HG02642 (cell line): ENCODE results near the gene FTCD.
"Not testable (repeated sequence)": the region's sequence is repeated elsewhere in the genome, so short reads cannot be mapped to it uniquely, and the experiment has no call there.

Experiments
- ATAC-seq: cut with Tn5 transposase; IDR thresholded peaks from one replicate; pipeline ENCODE4 v1.9.1; 2021; ENCODE audit warnings: mild to moderate bottlenecking; ENCODE audit not compliant: unreplicated experiment, poor library complexity

The FTCD gene

GRCh38 chr21:46141767-46142581 lies 13.4 kb downstream of the FTCD start:
- no peak for ATAC-seq

GRCh38 chr21:46140352-46141003 lies 14.9 kb downstream of the FTCD start:
- not testable (repeated sequence) for ATAC-seq

DNA sequence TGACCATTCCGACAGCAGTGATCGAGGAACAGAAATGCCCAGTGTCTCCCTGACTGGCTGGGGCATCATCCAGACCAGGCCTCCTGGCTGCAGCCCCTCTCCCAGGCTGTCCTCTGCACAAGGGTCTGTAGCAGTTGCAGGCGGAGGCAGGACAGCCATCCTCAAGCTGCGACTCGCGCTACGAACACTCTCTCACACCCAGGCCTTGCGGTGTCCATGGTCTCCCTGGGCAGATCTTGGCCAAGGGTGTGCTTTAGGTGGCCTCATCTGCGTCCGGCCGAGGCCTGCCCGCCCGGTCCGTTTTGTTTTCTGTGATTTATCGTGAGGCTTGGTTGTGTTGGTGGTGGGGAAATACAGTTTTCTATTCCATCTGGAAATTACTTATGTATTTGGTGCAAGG lies 15.7 kb downstream of the FTCD start:
- ATAC-seq, result no peak

GRCh38 chr21:46138383-46138970 lies 16.9 kb downstream of the FTCD start:
- no peak for ATAC-seq

DNA sequence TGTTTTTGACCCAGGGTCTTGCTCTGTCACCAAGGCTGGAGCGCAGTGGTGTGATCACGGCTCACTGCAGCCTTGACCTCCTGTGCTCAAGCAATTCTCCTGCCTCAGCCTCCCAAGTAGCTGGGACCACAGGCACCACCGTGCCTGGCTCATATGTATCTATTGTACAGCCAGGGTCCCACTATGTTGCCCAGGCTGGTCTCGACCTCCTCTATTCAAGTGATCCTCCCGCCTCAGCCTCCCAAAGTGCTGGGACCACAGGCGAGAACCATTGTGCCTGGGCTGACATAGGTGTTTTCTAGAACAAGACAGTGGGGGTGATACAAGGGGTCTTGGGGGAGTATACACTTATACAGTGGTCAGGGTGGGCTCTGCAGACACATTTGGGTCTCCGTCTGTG lies 17.5 kb downstream of the FTCD start:
- no peak for ATAC-seq

DNA sequence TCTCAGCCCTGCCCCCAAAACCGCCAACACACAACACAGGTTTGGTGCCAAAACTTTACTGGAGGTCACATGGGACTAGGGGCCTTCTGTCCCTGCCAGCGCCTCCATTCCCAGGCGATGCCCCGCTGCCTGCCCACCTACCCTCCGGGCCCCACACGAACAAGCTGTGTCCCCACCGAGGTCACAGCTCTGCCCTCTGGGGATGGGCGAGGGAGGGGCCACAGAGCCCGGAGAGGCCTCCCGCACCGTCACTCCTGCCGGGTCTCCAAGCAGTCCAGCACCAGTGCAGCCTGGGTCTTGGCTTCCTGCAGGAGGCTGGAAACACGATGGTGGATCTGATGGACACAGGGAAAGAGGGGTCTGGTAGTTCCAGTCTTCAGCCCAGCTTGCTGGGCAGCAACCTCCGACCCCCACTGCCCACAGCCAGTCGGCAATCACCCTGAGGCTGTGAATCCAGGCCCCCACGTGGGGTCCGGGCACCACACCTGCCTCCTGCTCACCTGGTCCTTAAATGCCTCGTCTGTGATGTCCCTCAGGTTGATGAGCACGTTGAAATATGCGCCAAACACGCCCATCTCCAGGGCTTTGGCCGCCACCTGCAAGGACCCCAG lies 18.5 kb downstream of the FTCD start:
- ATAC-seq, result no peak

- no peak for ATAC-seq
These were observed 19.5 kb downstream of the FTCD start for GRCh38 chr21:46135782-46136395.

DNA sequence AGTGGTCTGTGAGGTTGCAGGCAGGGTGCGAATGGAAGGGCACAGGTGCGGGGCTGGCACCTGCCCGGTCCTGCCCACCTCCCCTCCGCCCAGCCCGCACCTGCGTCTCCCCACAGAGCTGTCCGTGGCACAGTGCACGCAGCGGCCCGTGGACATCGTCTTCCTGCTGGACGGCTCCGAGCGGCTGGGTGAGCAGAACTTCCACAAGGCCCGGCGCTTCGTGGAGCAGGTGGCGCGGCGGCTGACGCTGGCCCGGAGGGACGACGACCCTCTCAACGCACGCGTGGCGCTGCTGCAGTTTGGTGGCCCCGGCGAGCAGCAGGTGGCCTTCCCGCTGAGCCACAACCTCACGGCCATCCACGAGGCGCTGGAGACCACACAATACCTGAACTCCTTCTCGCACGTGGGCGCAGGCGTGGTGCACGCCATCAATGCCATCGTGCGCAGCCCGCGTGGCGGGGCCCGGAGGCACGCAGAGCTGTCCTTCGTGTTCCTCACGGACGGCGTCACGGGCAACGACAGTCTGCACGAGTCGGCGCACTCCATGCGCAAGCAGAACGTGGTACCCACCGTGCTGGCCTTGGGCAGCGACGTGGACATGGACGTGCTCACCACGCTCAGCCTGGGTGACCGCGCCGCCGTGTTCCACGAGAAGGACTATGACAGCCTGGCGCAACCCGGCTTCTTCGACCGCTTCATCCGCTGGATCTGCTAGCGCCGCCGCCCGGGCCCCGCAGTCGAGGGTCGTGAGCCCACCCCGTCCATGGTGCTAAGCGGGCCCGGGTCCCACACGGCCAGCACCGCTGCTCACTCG lies 23.3 kb downstream of the FTCD start:
- no peak for ATAC-seq

DNA sequence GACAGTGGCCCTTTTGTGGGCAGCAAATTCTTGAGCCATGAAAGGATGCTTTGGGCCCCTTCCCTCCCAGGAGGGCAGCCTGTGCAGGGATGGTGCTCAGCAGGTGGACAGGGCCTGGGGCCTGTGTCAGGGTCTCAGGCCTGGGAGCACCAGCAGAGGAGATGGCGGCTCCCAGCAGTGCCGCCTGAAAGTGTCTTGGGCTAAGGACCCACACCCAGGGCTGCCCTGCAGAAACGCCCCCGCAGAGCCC lies 23.9 kb downstream of the FTCD start:
- no peak for ATAC-seq

GRCh38 chr21:46130831-46131587 lies 24.4 kb downstream of the FTCD start:
- ATAC-seq, result no peak

- no peak for ATAC-seq
These were observed 25.3 kb downstream of the FTCD start for GRCh38 chr21:46129846-46130651.

GRCh38 chr21:46128933-46129571 lies 26.3 kb downstream of the FTCD start:
- ATAC-seq, result no peak

- no peak for ATAC-seq
These were observed 27.1 kb downstream of the FTCD start for GRCh38 chr21:46128106-46128932.

DNA sequence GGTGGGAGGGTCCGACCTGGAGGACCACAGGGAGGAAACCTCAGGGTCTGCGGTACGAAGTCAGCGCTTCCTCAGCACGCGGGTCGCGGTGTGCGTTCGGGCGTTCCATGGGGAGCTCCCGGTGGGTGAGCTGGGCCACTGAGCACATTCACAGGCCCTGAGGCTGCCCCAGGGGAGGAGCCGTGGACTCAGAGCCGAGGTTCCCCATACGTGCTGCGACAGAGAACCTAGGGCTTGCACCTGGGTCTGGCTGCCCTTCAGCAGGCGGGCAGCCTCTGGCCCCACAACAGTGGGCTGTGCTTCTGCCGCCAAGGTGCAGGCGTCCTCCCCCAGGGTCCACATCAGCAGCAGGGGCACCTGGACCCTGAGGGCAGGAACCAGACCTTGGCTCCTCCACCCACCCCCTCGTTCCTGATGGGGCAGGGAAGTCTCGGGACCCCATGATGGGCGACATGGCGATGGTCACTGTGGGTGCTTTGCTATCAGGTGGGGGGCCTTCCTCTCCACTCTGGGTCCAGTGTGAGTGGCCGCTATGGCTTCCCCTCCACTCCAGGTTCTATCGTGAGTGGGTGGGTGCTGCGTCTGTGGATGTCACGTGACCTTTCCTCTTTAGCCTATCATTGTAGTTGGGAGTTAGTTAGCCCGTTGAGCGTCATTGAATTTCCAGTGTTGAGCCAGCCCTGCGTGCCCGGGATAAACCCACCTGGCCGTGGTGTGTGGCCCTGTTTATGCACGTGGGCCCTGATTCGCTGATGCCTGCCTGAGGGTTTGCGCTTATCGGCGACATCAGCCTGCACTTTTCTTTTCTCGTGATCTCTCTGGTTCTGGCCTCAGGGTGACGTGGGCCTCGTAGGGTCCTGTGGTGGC lies 27.9 kb downstream of the FTCD start:
- ATAC-seq, result no peak

DNA sequence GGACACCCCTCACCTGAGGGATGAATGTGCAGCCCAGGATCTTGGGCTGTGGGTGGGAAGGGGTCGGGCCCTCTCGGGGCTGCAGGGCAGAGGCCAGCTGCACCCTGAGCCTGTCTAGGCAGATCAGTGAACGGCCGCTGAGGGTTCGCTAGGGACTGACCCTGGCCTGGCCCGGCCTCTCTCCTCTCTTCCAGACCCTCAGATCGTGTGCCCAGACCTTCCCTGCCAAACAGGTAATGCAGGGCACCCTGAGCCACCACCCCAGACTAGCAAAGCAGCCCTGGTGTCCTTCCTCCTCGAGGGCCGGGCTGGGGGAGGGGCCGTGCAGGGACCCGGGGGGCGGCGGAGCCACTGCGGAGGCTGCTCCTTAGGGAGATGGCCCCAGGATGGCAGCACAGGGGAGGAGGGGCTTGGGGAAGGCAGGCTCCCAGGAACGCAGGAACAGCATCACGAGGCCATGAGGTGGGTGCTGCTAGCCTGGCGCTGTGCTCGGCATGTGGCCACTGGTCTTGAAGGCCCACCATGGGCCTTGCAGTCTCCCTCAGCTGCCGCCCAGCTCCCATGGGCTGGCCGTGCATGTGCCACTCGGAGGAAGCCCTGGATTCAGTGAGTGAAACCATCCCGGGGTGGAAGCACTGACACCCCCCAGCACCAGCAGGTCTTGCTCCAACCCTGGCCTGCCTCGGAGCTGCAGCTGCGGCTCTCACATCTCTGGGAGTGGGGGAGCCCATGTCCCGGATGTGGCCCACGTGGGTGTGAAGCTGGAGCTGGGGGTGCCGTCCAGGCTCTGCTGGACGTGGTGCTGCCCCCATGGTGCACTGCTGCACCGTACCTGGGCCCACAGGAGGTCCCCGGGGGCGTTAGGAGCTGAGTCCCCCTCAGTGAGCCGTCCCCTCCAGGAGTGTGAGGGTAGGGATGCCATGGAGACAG lies 28.8 kb downstream of the FTCD start:
- ATAC-seq, result no peak
